ENCODE results near the gene NEUROD2.

NEUROD2 gene

DNA sequence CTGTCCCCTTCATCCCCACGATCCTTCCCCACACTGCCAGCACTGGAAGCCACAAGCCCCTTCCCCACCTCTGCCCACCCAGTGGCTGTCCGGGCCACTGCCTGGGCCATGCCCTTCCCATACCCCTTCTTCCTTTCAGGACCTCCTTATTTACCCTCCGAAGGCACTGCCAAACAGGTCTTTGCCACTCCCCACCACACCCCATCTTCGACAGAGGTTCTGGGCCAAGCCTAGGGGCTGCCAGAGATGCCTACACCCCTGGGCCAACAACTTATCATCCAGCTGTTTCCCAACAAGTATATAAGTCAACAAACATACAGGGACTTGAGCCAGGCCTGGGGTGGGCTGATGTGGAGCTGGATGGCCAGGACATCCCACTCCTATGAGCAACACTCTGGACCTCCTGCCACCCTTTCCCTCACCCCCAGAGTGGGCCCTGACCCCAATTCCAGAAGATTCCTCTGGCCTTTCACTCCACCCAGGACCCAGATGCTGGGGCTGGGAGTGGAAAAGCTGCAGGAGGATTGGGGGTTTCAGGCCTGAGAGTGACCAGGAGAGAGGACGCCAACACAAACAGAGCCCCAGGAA lies 17.6 kb upstream of the NEUROD2 start:
- no peak overlapping the region for H3K27ac Mint-ChIP-seq
- no peaks in the 10 kb centered on the region for H3K36me3 Mint-ChIP-seq (ENCODE audit: low read depth)
- H3K4me1 Mint-ChIP-seq, result peaks cover 22% of the 10 kb centered on the region
- no peak for DNase-seq
- TF ChIP-seq, protein P1, sequence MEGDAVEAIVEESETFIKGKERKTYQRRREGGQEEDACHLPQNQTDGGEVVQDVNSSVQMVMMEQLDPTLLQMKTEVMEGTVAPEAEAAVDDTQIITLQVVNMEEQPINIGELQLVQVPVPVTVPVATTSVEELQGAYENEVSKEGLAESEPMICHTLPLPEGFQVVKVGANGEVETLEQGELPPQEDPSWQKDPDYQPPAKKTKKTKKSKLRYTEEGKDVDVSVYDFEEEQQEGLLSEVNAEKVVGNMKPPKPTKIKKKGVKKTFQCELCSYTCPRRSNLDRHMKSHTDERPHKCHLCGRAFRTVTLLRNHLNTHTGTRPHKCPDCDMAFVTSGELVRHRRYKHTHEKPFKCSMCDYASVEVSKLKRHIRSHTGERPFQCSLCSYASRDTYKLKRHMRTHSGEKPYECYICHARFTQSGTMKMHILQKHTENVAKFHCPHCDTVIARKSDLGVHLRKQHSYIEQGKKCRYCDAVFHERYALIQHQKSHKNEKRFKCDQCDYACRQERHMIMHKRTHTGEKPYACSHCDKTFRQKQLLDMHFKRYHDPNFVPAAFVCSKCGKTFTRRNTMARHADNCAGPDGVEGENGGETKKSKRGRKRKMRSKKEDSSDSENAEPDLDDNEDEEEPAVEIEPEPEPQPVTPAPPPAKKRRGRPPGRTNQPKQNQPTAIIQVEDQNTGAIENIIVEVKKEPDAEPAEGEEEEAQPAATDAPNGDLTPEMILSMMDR (IDR thresholded peaks at IDR 0.05), result no peak
- H3K27me3 Mint-ChIP-seq (ENCODE audit: low read depth, poor library complexity), result peaks cover 91% of the 10 kb centered on the region
- H3K9me3 Mint-ChIP-seq, result no peaks in the 10 kb centered on the region
- H3K4me3 Mint-ChIP-seq, result peak overlapping the region; percentile 78

DNA sequence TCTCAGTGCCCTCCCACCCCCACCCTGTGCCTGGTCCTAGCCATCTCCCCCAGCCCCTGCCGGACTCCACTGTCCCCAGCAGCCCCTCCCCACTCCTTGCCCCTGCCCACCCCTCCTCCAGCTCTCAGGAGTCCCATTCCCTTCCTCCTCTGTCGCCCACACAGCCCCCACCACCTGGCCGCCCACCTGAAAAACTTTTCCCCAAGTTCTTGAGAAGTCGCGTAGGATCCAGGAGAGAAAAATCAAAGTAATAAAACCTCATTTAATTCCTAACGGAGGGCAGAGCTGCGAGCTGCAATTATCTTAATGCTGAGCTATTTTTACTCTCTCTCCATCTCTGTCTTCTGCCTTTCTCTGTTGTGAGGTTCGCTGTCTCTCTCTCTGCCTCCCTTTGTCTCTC lies 16.6 kb upstream of the NEUROD2 start:
- Mint-ChIP-seq H3K4me1 (peaks cover 22% of the 10 kb centered on the region), H3K9me3 (no peaks in the 10 kb centered on the region), H3K36me3 (ENCODE audit: low read depth) (no peaks in the 10 kb centered on the region), H3K27ac (no peak overlapping the region), H3K27me3 (ENCODE audit: low read depth, poor library complexity) (peaks cover 91% of the 10 kb centered on the region), H3K4me3 (no peak overlapping the region)
- TF ChIP-seq, protein P1 (IDR thresholded peaks at IDR 0.05), result no peak
- no peak for DNase-seq

DNA sequence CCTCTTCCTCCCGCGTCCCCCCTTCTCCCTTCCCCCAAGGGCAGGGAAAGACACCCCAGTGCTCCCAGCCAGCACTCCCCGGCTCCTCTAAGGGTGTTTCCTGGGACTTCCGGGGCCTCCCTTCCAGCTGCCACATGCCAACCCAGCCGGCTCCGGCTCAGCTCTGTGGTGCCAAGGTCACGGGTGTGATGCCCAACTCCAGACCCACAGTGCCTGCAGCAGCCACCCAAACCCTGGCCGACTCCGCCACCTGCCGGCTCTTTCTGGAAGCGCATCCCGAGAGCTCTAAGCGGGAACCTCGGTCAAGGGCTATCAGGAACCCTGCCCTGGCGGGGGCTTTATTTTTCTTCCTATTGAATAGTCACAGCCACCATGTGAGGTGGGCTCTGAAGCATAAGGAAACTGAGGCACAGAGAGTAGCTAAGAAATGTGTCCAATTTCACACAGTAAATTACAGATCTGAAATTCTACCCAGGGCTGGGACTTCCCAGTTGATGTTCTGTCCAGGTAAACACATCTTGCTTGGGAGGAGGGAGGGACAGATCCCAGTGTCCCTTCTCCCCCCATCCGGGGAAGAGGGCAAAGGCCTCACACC lies 15.7 kb upstream of the NEUROD2 start:
- H3K4me3 Mint-ChIP-seq, result no peak overlapping the region
- peak; percentile 92 for DNase-seq
- no peaks in the 10 kb centered on the region for H3K9me3 Mint-ChIP-seq
- H3K36me3 Mint-ChIP-seq (ENCODE audit: low read depth), result no peaks in the 10 kb centered on the region
- H3K27ac Mint-ChIP-seq, result no peak overlapping the region
- peaks cover 18% of the 10 kb centered on the region for H3K4me1 Mint-ChIP-seq
- TF ChIP-seq, protein P1 (IDR thresholded peaks at IDR 0.05), result peak; percentile 94
- peaks cover 91% of the 10 kb centered on the region for H3K27me3 Mint-ChIP-seq (ENCODE audit: low read depth, poor library complexity)

- no peak for DNase-seq
- TF ChIP-seq, protein P1 (IDR thresholded peaks at IDR 0.05), result no peak
- Mint-ChIP-seq H3K36me3 (ENCODE audit: low read depth) (no peaks in the 10 kb centered on the region), H3K27me3 (ENCODE audit: low read depth, poor library complexity) (peaks cover 89% of the 10 kb centered on the region), H3K9me3 (no peaks in the 10 kb centered on the region), H3K4me3 (no peak overlapping the region), H3K27ac (no peak overlapping the region), H3K4me1 (peaks cover 10% of the 10 kb centered on the region)
Observed at GRCh38 chr17:39622380-39623006, 14.8 kb upstream of the NEUROD2 start.

DNA sequence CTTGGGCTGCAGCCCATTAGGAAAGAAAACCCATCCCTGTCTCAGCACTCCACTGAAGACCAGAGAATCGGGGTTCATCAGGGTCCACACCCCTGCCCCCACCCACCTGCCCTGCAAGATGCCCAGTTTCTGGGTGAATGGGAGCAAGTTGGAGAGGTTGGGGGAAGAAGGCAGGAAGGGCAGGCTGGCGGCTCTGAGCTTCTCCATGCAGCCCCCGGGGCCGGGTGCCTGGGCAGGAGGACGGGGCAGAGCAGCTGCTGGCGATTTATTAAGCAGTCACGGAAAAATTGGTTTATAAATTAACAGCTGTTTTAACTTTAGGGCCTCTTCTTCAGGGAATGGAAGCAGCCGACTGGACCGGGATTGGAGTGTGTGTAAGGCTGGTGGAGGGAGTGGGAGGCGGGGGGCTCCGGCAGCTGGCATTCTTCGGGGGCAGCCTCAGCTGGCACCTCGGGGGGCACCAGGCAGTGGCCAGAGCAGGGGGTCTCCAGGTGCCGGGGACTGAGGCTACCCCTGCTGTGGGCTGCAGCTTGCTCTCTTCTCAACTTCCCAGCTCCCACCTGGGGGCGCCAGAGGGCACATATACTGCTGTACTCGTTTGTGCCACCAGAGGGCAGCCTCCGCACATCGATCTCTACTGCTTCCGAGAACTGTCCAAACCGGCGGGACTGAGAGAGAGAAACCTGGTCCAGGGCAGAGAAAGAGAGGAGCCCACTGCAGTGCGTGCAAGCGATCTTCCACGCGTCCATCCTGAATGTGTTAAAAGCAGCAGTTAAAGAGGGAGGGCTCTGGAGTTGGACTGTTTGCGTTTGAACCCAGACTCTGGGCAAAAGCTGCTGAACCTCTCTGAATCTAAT lies 14.0 kb upstream of the NEUROD2 start:
- Mint-ChIP-seq H3K27ac (no peak overlapping the region), H3K9me3 (no peaks in the 10 kb centered on the region), H3K4me3 (no peak overlapping the region), H3K27me3 (ENCODE audit: low read depth, poor library complexity) (peaks cover 91% of the 10 kb centered on the region), H3K4me1 (peaks cover 10% of the 10 kb centered on the region), H3K36me3 (ENCODE audit: low read depth) (no peaks in the 10 kb centered on the region)
- TF ChIP-seq, protein P1 (IDR thresholded peaks at IDR 0.05), result peak; percentile 100
- peak; percentile 90 for DNase-seq

All from nephron progenitor cell (in vitro differentiated cells).